Activated naive CD8-positive, alpha-beta T cell treated with anti-CD3 and anti-CD28 coated beads, Interleukin-2, amount 50 U/mL, for 16 hours (primary cell): ENCODE results near the gene MRGPRX3.
"Not testable (repeated sequence)": the region's sequence is repeated elsewhere in the genome, so short reads cannot be mapped to it uniquely, and the experiment has no call there.

Experiments
- DNase-seq: peaks from one replicate; pipeline ENCODE4 v3.0.0-alpha.2; 2020; ENCODE audit warnings: low read depth, low spot score

Gene MRGPRX3

GRCh38 chr11:18132341-18132740 is at the start of gene MRGPRX3:
MRGPRX3 (plus strand) TSS chr11:18132571; CDS start chr11:18137203, 4,632 bp downstream.
- DNase-seq: no peak

GRCh38 chr11:18088366-18088765 is 44.0 kb upstream of the MRGPRX3 start:
- no peak for DNase-seq

GRCh38 chr11:18088966-18089365 is 43.4 kb upstream of the MRGPRX3 start:
- no peak for DNase-seq

GRCh38 chr11:18091731-18092130 is 40.6 kb upstream of the MRGPRX3 start:
- no peak for DNase-seq

GRCh38 chr11:18093959-18094358 is 38.4 kb upstream of the MRGPRX3 start:
- DNase-seq: no peak

- no peak for DNase-seq
These were observed 31.3 kb upstream of the MRGPRX3 start for GRCh38 chr11:18100926-18101656.

- DNase-seq: no peak
These were observed 27.1 kb upstream of the MRGPRX3 start for GRCh38 chr11:18105086-18105801.

- DNase-seq: peak; percentile 81
These were observed 26.4 kb upstream of the MRGPRX3 start, which contains the start of gene SAAL1 for GRCh38 chr11:18105802-18106574. SAAL1 (minus strand) TSS chr11:18106082; CDS start chr11:18106041, 41 bp downstream.

GRCh38 chr11:18106688-18107087 is 25.7 kb upstream of the MRGPRX3 start:
- DNase-seq: no peak

GRCh38 chr11:18108254-18108653 is 24.1 kb upstream of the MRGPRX3 start:
- no peak for DNase-seq

GRCh38 chr11:18111005-18111404 is 21.4 kb upstream of the MRGPRX3 start:
- DNase-seq: no peak

- DNase-seq: peak; percentile 31
These were observed 16.8 kb upstream of the MRGPRX3 start for GRCh38 chr11:18115360-18116127.

GRCh38 chr11:18121331-18121828 is 11.0 kb upstream of the MRGPRX3 start:
- not testable (repeated sequence) for DNase-seq

GRCh38 chr11:18131115-18131514 is 1.3 kb upstream of the MRGPRX3 start:
- not testable (repeated sequence) for DNase-seq

- no peak for DNase-seq
These were observed 2.9 kb downstream of the MRGPRX3 start for GRCh38 chr11:18135308-18135707.

- no peak for DNase-seq
These were observed 4.9 kb downstream of the MRGPRX3 start for GRCh38 chr11:18137186-18137800.

- DNase-seq: no peak
These were observed 7.8 kb downstream of the MRGPRX3 start for GRCh38 chr11:18140145-18140544.

- no peak for DNase-seq
These were observed 11.9 kb downstream of the MRGPRX3 start for GRCh38 chr11:18144243-18144642.

GRCh38 chr11:18145025-18145424 is 12.7 kb downstream of the MRGPRX3 start:
- DNase-seq: no peak

GRCh38 chr11:18145837-18146236 is 13.5 kb downstream of the MRGPRX3 start:
- DNase-seq: no peak

GRCh38 chr11:18151581-18151980 is 19.2 kb downstream of the MRGPRX3 start:
- DNase-seq: no peak
